Measurements from ENCODE around the gene SIAH3.
"Not testable (repeated sequence)": the region's sequence is repeated elsewhere in the genome, so short reads cannot be mapped to it uniquely, and the experiment has no call there.

SIAH3 gene, protein sequence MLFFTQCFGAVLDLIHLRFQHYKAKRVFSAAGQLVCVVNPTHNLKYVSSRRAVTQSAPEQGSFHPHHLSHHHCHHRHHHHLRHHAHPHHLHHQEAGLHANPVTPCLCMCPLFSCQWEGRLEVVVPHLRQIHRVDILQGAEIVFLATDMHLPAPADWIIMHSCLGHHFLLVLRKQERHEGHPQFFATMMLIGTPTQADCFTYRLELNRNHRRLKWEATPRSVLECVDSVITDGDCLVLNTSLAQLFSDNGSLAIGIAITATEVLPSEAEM

DNA sequence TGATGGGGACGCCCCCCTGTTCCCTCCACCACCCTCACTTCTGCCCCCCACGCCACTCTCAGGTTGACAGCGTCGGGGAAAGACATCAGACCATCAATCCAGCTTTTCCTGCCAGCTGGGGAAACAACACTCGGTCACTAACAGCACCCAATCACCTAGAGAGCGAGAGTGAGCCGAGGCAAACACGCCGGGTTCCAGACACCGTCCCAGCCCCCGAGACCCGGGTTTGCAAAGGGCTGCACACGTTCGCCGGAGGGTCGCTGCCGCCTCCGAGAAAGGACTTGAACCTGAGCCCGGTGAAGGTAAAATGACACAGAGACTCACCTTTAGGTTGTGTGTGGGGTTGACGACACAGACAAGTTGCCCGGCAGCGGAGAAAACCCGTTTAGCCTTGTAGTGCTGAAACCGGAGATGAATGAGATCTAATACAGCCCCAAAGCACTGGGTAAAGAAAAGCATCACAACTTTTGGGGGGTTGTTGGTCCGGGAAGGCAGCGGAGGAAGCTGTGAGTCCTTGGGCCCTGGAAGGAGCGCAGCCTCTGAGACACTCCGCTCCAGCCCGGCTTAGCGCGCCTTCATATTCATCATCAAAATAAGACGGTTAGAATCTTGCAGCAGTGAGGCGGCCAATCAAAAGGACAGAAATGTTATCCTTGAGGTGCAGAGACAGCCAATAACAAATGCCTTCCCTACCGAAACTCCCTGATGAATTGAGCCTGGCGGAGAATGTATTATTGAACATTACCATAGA is at the start of gene SIAH3:
SIAH3 (minus strand) TSS at position 583 of the 751 bp plus-strand sequence; CDS start at position 459, 124 bp downstream.
- no peak for FAIRE-seq
- no peak for DNase-seq (ENCODE audit: low spot score)

DNA sequence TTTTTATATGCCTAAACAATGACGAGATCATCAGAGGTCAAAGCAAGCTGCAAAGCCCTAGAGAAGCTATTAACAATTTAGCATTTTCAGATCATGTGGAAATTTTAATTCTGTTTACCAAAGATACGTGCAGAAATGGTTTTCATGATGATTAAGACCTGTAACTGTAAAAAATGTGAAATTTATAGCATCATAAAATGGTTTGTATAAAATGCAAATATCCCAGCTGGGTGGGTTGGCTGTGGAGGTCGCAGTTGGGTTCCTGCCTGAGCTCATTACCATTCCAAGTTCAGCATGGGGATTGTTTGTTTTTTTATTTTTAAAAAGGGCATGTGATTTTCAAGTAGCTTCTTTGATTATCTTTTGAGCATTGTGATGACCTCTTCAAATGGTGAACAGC is 47.9 kb upstream of the SIAH3 start:
- no peak for FAIRE-seq

DNA sequence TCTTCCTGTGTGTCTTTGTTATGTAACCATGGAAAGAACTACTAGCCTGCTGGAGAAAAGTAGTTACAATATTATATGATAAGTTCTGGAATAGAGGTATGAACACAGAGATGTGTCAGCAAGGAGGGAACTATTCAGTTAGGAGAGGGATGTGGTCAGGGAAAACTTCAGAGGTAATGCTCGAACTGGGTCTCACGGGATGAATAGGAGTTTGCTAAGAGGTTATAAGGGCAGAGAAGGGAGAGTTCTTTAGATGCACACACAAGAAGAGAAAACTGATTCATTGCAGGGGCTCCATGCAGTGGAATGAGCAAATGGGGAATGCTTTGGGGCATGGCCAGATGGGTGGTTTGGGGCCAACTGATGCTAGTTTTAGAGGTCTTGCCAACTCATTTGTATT is 46.0 kb upstream of the SIAH3 start:
- no peak for FAIRE-seq
- DNase-seq (ENCODE audit: low spot score): no peak

More for the DNA sequence above, 47.9 kb upstream of the SIAH3 start:
- no peak for DNase-seq (ENCODE audit: low spot score)

DNA sequence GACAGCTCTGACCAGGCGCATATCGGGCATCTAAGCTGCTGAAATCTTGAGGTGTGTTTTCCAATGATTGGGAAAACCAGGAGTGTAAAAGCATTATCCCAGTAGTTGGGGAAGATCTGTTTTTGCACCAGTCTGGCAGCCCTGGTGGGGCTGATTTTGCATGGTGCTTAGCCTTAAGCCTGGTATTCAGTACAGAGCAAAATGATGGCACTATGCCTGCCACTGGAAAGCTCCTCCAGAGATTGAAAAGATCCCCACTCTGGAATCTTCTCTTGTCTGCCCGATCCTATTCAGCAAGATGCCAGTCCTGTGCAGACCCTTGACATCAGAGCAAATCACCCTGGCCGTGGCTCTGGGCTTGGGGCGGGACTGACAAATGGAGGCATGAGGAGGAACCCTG is 44.7 kb upstream of the SIAH3 start:
- FAIRE-seq (no peak), DNase-seq (ENCODE audit: low spot score) (no peak)

DNA sequence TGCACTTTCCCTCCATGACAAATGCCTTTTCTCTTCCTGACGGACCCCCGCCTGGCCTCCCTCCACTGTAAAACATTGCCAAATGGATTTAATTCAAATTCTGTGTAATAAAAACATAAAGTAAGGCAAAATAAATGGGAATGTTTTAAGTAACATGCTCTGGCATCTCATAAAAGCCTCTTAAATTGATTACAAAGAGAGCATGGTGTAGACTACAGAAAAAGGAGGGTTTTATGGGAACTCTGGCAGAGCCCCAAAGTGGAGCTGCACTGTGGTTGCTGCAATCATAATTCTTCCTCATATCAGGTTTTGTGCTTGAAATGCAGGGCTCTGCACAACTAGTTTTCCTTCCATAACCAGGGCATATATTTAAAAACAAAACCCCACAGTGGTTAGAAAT is 44.3 kb upstream of the SIAH3 start:
- DNase-seq (ENCODE audit: low spot score) (no peak), FAIRE-seq (no peak)

DNA sequence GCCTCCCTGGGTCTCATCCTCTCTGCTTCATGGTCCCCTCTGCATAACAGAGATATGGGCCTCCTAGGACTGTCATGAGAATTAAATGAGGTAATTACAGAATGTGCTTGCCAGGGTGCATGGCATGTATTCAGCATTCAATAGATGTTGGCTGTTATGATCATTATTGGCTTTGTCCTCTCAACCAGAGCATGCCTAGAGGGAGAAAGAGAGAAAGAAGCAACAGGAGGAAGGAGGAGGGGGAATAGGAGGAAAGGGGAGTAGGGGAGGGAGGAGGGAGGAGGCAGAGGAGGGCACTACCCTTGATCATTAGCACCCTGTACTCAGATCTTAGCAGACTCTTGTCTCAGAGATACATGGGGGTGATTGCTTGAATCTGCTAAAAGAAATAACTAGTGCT is 41.0 kb upstream of the SIAH3 start:
- no peak for DNase-seq (ENCODE audit: low spot score)
- no peak for FAIRE-seq

DNA sequence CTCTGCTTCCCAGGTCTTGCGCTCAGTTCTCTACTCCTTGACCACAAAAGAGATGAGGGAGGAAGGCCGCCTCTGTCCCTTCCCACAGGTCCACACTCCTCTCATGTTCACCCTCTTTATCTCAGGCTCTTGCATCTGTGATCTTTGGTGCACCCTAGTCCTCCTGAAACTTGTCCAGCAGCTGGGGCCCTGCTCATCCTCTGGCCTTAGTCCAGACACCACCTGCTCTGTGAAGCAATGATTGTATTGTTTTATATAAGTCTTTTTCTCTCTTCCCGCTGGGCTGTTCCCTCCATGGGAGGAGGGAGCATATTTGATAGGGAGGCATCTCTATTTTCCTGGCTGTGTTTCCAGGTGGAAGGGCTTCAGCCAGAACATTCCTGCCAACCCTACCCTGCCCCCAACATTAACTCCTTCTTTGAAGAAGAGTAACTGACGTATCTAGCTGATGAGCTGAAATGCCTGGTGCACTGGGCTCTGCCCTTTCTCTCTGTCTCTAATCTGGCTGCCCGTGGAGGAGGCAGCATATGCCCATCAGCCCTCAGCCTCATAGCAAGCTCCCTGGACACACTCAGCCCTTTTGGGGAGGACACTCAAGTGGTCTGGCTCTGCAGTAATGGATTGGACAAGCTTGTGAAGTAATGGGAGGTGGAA is 38.2 kb upstream of the SIAH3 start:
- DNase-seq (ENCODE audit: low spot score): no peak
- no peak for FAIRE-seq

DNA sequence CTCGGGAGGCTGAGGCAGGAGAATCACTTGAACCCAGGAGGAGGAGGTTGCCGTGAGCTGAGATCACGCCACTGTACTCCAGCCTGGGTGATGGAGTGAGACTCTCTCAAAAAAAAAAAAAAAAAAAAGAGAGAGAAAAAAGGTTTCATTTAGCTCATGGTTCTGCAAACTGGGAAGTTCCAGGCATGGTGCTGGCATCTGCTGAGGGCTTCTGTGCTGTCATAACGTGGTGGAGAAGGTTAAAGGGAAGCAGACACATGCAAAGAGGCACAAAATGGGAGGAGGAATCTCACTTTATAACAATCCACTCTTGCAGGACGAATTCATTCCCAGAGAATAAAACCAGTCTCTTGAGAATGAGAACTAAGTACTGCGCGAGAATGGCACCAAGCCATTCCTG is 34.9 kb upstream of the SIAH3 start:
- no peak for DNase-seq (ENCODE audit: low spot score)
- FAIRE-seq: no peak

DNA sequence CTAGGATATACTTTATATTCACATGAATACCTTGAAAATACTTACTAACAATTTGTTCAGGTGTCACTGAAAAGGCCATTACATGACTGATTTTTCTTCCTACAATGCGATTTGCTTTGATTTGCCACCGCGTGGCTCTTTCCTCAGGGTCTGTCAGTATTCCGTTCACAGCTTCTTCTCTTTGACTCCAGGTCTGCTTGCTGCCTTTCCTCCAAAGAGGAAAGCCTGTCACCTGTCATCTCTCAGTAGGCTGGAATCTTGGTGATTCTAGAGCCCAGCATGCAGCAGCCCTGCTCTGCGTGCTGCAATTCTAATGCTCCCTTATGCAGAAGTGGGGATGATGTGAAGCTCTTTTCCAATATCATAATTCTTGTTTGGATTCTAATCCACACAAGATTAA is 33.6 kb upstream of the SIAH3 start:
- DNase-seq (ENCODE audit: low spot score) (no peak), FAIRE-seq (no peak)

DNA sequence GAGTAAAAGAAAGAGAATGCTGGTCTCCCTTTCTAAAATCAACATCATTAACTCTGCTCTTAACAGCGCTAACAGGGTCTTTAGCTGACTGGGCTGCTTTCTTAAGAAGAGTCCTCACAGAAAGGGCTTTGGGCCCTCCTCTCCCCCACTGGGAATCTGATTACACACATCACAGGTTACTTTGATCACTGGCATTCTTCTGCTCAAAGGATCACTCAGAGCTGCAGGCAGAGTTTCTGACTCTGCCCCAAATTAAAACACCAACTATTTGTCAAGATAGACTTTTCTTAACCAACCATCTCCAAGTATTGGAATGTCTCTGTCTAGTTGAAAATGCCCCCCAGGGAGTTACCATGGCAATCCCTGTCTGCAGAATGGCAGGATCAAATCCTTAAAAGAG is 31.1 kb upstream of the SIAH3 start:
- DNase-seq (ENCODE audit: low spot score) (no peak), FAIRE-seq (no peak)

DNA sequence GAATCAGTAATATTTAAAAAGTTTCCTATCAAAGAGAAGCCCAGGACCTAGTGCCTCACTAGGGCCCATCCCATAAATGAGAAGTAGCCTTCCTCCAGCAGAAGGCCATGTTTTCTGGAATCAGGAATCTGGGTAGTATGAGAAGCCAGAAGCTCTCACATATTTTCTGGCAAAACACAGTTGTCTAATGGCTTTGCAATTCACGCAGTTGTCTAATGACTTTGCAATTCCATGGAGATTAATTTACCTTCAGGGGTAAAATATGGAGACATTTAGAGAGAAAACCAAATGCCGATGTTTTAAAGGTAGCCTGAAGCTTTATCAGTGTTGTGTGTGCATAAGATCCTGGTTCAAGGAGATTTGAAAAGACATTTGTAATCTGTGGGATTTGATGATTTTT is 29.8 kb upstream of the SIAH3 start:
- DNase-seq (ENCODE audit: low spot score) (no peak), FAIRE-seq (no peak)

DNA sequence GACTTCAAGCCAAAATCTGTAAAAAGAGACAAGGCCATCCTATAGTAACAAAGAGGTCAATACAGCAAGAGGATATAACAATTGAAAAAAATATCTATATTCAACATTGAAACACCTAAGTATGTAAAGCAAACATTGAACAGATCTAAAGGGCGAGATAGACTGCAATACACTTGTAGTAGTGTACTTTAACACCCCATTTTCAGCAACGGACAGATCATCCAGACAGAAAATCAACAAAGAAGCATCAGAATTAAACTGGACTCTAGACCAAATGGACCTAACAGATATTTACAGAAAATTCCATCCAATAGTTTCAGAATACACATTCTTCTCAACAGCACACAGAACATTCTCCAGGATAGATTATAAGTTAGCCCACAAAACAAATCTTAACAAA is 28.7 kb upstream of the SIAH3 start:
- FAIRE-seq (no peak), DNase-seq (ENCODE audit: low spot score) (no peak)

DNA sequence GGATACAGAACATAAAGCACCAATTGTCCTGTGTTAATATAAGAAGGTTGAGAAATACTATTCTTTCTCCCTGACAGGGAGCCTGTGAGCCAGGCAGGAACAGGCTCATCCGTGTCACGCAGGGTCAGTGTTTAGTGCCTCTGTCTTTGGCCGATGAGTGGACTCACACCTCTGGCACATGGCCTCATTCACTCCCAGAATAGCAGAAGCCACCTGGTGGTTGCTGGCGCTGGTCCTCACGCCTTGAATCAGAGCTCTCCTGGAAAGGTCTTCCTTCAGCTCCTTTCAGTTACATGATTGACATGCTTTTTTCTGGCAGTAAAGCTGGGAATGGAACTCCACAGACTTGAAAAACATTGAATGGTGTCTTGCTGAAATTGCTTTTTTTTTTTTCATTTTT is 28.1 kb upstream of the SIAH3 start:
- no peak for DNase-seq (ENCODE audit: low spot score)
- no peak for FAIRE-seq

DNA sequence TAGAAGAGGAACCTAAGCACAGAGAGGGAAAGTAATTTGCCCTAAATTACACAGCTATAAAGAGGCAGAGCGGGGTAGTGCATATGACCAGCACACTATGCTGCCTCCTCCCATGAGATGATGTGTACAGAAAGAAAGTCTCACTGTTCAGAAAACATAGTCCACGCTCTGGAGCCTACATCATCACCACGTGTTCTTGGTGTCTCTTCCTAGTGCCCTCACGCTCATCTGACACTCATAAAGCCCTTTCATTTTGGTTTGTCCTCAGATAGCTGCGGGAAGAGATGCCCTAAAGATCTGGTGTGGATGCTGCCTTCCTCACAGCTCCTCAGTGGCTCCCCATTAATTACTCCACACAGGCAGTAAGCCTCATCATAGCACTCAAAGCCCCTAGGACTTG is 27.4 kb upstream of the SIAH3 start:
- DNase-seq (ENCODE audit: low spot score) (no peak), FAIRE-seq (no peak)

DNA sequence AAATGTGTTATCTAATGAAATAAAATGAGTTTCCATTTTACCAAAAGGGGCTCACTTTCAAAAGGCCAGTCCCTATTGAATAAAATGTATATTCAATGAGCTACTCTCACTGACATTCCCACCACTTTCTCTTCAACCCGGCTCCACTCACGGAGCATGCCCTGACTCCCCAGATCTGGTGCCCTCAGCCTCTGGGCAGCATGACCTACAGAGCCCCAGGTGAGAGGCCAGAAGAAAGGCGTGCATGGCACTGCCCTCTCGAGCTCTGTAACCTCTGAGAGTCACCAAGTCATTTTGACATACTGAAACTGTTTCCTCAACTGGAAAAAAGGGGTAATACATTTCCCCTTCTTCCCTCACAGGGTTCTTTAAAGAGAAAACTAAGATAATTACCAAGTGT is 25.2 kb upstream of the SIAH3 start:
- no peak for DNase-seq (ENCODE audit: low spot score)
- no peak for FAIRE-seq

DNA sequence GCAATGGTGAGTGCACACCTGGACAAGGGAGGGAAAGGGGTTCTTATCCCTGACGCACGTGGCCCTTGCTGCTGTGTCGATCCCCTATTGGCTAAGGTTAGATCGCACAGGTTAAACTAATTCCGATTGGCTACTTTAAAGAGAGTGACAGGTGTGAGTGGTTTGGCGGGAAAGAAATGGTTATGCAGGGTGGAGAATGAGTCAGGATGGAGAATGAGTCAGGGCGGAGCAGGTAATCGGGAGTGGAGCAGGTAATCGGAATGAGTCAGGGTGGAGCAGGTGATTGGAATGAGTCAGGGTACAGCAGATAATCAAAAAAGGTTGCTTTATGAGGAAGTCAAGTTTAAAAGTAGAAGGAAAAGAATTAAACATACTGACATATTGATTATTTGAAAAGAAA is 24.4 kb upstream of the SIAH3 start:
- FAIRE-seq (no peak), DNase-seq (ENCODE audit: low spot score) (no peak)

DNA sequence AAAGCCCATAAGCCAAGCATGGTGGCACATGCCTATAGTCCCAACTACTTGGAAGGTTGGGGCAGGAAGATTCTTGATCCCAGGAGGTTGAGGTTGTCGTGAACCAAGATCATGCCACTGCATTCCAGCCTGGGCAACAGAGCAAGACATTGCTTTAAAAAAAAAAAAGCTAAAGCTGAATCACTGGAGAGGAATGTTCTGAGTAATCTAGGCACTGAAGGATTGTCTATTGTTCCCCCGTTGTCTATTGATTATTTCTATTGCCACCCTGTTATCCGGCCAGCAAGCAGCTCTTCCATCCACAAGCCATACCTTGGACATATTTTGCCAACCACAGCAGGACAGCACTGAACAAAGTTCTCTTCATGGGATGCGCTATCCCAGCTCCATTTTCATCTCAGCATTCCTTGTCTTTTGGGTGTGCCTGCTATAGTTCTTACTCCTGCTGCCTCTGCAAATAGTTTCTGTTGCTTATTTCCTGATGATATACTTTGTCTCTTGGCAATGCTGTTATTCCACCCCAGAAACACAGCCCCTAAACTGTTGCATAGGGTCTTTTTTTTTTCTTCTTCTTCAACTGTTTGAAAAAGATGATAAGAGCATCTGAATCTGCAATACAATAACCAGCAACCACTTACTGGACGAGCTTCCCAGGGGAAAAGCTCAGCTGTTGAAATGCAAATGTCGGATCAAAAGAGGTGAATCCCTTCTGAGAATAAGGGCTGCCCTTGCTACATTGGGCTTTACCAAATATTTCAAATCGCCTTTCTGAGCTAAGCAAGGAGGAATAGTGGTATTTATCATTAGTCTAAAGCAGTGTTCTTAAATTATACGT is 22.2 kb upstream of the SIAH3 start:
- FAIRE-seq (no peak), DNase-seq (ENCODE audit: low spot score) (peak; percentile 62)

DNA sequence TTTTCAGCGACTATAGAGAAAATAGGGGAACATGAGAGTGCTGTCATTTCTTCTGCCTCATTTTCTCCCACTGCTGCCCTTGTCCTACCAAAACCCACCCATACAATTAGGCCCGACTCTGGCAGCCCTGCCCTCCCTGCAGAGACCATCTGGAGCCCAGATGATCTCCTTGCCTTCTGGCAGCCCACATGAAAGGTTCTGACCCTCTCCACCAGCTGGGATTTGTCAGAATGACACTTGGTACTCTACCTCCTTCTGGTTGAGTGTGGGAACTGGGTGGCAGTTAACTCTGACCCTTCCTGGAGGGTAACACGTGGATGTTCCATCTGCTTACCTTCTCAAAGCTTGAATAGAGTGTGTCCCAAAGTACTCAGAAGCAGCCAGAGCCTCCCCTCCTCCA is 21.0 kb upstream of the SIAH3 start:
- DNase-seq (ENCODE audit: low spot score) (no peak), FAIRE-seq (no peak)

DNA sequence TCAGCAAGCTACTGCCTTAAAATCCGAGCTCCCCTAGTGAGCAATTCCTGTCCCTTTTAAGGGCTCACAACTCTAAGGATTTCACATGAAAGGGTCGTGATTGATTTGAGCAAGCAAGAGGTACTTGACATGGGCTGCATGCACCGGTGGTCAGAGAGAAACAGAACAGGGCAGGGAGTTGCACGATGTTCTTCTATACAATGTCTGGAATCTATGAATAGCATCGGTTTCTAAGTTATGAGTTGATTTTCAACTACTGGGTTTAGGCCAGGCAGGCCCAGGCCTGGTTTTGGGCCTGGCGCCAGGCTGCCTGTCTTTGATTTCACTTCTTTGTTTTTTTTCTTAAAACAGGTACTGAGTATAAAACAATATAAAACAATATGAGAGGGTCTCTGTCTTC is 19.6 kb upstream of the SIAH3 start:
- not testable (repeated sequence) for DNase-seq (ENCODE audit: low spot score); FAIRE-seq

DNA sequence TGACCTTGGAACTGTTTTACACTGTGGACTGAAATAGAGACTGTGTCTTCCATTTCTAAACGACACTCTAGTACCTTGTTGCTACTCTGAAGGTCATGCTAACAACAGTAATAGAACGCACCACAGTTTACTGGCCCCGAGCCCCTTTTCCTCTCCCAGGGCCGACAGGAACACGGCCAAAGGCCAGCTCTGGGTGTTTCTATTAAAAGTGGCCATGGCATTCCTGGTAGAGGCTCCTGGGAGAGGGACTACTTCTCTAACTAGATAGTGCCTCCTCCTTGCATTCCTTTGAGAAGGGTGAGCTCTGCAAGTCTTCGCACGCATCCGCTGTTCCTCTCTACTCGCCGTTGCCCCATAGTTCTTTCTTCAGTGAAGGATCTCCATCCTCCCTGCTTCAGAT is 18.7 kb upstream of the SIAH3 start:
- FAIRE-seq: no peak
- DNase-seq (ENCODE audit: low spot score): no peak

DNA sequence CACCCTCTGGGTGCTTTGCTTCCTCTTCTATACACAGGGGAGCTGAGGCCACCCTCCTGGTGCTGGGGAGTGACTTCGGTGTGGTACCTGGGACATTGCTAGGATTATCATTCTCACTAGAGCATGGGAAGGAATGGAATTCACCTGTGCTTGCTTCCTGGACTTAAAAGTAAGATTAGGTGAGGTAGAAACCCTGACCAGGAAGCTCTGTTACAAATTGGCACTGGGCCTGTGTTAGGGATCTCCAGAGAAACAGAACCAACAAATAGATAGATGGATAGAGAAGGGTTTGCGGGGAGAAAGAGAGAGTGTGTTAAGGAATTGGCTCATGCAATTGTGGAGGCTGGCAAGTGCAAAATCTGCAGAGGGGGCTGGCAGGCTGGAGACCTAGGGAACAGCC is 13.9 kb upstream of the SIAH3 start:
- no peak for FAIRE-seq
- no peak for DNase-seq (ENCODE audit: low spot score)

Measured in urothelium cell line (cell line).